Measurements from ENCODE around the gene TRAK2. TPM values are rescaled to one million over a fixed set of nuclear protein-coding genes. Genes with fewer than 3 reads are reported as not detected.

The TRAK2 gene
- total and polyA plus RNA-seq, 2 donors (not counting 1 experiment from before 2014, with no cell fraction given) = 16.9 to 21.6 TPM

DNA sequence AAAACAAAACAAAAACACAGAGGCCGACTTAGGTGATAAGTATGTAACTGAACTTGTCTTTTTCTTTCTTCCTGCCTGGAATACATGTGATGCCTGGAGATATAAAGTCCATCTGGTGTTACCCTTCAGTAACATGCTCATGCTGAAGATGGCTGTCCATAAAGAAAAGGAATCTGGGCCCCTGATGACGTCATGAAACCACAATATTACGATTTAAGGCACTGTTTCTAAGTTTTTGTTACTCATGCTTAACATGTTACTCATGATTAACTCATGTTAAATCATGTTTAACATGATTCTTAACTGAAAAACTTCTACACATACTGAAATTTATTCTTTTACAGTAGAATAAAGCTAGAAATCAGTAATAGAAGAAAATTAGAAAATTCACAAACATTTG, 49.3 kb upstream of the TRAK2 start:
- no peak for DNase-seq
- WGBS (ENCODE audit: insufficient coverage) = no CpG with 5 or more reads among the region's 3 CpGs
- CTCF ChIA-PET = no interaction called here
- no peak for ATAC-seq (ENCODE audit: low read depth)
- no peak overlapping the region for H3K27ac ChIP-seq (ENCODE audit: low read length in 2 of 2)
- no peaks in the 10 kb centered on the region for H3K4me1 ChIP-seq (ENCODE audit: control insufficient read depth in 2 of 2, insufficient read depth in 2 of 2, low read length in 2 of 2)
- H3K27me3 ChIP-seq (replicated peaks in 1 of 4; ENCODE audit: control extremely low read depth in 1 of 4, control insufficient read depth in 3 of 4, insufficient read depth in 4 of 4, low read length in 3 of 4) = peaks cover 0 to 4% (median 0%) of the 10 kb centered on the region in 4 experiments
- Mint-ChIP-seq H3K27ac (no peak overlapping the region), H3K27me3 (peaks cover 9% of the 10 kb centered on the region), H3K4me1 (no peaks in the 10 kb centered on the region), H3K9me3 (ENCODE audit: insufficient read depth) (peaks cover 9% of the 10 kb centered on the region), H3K4me3 (no peak overlapping the region)
- no peak overlapping the region for H3K4me3 ChIP-seq (ENCODE audit: control extremely low read depth in 1 of 5, extremely low read depth in 1 of 5, insufficient read depth in 1 of 5, low read depth in 2 of 5, low read length in 4 of 5)
- no peak overlapping the region for H2AFZ ChIP-seq (ENCODE audit: insufficient read depth, low read depth, low read length, poor library complexity, severe bottlenecking)
- TF ChIP-seq EZH2 (IDR thresholded peaks at IDR 0.05; ENCODE audit: borderline replicate concordance, insufficient read depth, low read depth, low read length, poor library complexity, severe bottlenecking) = no peak
- TF ChIP-seq, protein P1, sequence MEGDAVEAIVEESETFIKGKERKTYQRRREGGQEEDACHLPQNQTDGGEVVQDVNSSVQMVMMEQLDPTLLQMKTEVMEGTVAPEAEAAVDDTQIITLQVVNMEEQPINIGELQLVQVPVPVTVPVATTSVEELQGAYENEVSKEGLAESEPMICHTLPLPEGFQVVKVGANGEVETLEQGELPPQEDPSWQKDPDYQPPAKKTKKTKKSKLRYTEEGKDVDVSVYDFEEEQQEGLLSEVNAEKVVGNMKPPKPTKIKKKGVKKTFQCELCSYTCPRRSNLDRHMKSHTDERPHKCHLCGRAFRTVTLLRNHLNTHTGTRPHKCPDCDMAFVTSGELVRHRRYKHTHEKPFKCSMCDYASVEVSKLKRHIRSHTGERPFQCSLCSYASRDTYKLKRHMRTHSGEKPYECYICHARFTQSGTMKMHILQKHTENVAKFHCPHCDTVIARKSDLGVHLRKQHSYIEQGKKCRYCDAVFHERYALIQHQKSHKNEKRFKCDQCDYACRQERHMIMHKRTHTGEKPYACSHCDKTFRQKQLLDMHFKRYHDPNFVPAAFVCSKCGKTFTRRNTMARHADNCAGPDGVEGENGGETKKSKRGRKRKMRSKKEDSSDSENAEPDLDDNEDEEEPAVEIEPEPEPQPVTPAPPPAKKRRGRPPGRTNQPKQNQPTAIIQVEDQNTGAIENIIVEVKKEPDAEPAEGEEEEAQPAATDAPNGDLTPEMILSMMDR (IDR thresholded peaks at IDR 0.05) = no peak
- no peaks in the 10 kb centered on the region for H4K20me1 ChIP-seq (ENCODE audit: control insufficient read depth, insufficient read depth, low read length, poor library complexity, severe bottlenecking)
- peaks cover 3 to 10% (median 8%) of the 10 kb centered on the region in 3 donors for H3K9me3 ChIP-seq (ENCODE audit: control extremely low read depth in 1 of 3, control insufficient read depth in 2 of 3, insufficient read depth in 1 of 3, low read length in 2 of 3)
- H3K36me3 ChIP-seq (replicated peaks in 1 of 2; ENCODE audit: control extremely low read depth in 1 of 2, control insufficient read depth in 1 of 2, extremely low read depth in 1 of 2, insufficient read depth in 2 of 2, low read length in 1 of 2) = no peaks in the 10 kb centered on the region
- H3K4me2 ChIP-seq (replicated peaks; ENCODE audit: low read depth, low read length, poor library complexity, severe bottlenecking) = no peak overlapping the region
- no peaks in the 10 kb centered on the region for H3K79me2 ChIP-seq (ENCODE audit: control insufficient read depth, insufficient read depth, low read length)
- POLR2A ChIA-PET = no interaction called here
- H3K9ac ChIP-seq (ENCODE audit: low read length) = no peak overlapping the region
- intact Hi-C loops (cut with micrococcal nuclease) = no loop called here

GRCh38 chr2:201496785-201497184, 45.5 kb upstream of the TRAK2 start:
- ATAC-seq (ENCODE audit: low read depth) = no peak
- Histone ChIP-seq H4K20me1 (ENCODE audit: control insufficient read depth, insufficient read depth, low read length, poor library complexity, severe bottlenecking) (no peaks in the 10 kb centered on the region), H3K4me2 (replicated peaks; ENCODE audit: low read depth, low read length, poor library complexity, severe bottlenecking) (no peak overlapping the region), H3K4me3 (ENCODE audit: control extremely low read depth in 1 of 5, extremely low read depth in 1 of 5, insufficient read depth in 1 of 5, low read depth in 2 of 5, low read length in 4 of 5) (no peak overlapping the region), H3K9ac (ENCODE audit: low read length) (no peak overlapping the region), H3K79me2 (ENCODE audit: control insufficient read depth, insufficient read depth, low read length) (no peaks in the 10 kb centered on the region), H2AFZ (ENCODE audit: insufficient read depth, low read depth, low read length, poor library complexity, severe bottlenecking) (no peak overlapping the region), H3K27ac (ENCODE audit: low read length in 2 of 2) (no peak overlapping the region), H3K27me3 (replicated peaks in 1 of 4; ENCODE audit: control extremely low read depth in 1 of 4, control insufficient read depth in 3 of 4, insufficient read depth in 4 of 4, low read length in 3 of 4) (peaks cover 0 to 4% (median 0%) of the 10 kb centered on the region in 4 experiments), H3K4me1 (ENCODE audit: control insufficient read depth in 2 of 2, insufficient read depth in 2 of 2, low read length in 2 of 2) (no peaks in the 10 kb centered on the region), H3K9me3 (ENCODE audit: control extremely low read depth in 1 of 3, control insufficient read depth in 2 of 3, insufficient read depth in 1 of 3, low read length in 2 of 3) (peaks cover 0 to 1% (median 0%) of the 10 kb centered on the region in 3 donors), H3K36me3 (replicated peaks in 1 of 2; ENCODE audit: control extremely low read depth in 1 of 2, control insufficient read depth in 1 of 2, extremely low read depth in 1 of 2, insufficient read depth in 2 of 2, low read length in 1 of 2) (no peaks in the 10 kb centered on the region)
- DNase-seq = no peak
- ChIA-PET CTCF (no interaction called here), POLR2A (no interaction called here)
- Mint-ChIP-seq H3K4me3 (no peak overlapping the region), H3K27me3 (peaks cover 9% of the 10 kb centered on the region), H3K9me3 (ENCODE audit: insufficient read depth) (peaks cover under 1% of the 10 kb centered on the region), H3K27ac (no peak overlapping the region), H3K4me1 (no peaks in the 10 kb centered on the region)
- TF ChIP-seq, protein P1 (IDR thresholded peaks at IDR 0.05) = no peak
- TF ChIP-seq EZH2 (IDR thresholded peaks at IDR 0.05; ENCODE audit: borderline replicate concordance, insufficient read depth, low read depth, low read length, poor library complexity, severe bottlenecking) = no peak
- WGBS (ENCODE audit: insufficient coverage) = no CpG with 5 or more reads among the region's 1 CpG
- intact Hi-C loops (cut with micrococcal nuclease) = no loop called here

All from B cell (primary cell).